Right hindlimb (tissue), 1 donor: Measurements from ENCODE around the gene NUBP1.
"Not testable (repeated sequence)": the region's sequence is repeated elsewhere in the genome, so short reads cannot be mapped to it uniquely, and the experiment has no call there.

Experiments
- DNase-seq: peaks from one replicate; pipeline ENCODE4 v3.0.0-alpha.2; 2018

The NUBP1 gene

DNA sequence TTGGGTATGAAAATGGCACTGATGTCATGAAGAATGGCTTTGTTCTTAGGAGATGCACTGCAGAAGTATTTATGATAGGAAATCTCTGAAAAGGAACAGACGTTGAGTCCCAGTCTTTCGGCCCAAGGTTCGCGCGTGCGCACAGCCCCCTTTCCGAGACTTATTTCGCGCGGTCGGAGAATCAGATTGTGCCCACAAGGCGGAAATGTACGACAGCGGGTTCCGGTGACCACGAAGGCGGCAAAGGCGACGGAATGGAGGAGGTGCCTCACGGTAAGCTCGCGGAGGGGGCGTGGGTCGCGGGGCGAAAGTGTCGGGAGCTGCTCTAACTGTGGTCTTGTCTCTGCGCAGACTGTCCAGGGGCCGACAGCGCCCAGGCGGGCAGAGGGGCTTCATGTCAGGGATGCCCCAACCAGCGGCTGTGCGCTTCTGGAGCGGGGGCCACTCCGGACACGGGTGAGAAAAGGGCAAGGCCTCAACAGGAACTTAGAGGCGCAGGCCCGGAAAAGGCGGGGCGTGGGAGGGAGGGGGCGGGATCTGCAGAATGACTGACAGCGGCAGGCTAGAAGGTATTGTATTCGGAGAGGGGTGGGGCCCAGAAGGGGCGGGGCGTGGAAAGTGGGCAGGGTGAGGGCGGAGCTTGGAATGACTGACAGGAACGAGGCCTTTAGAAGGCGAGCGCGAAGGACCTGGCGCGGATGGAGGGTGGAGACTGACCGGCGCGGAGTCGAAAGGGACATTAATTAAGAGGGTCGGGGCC lies at the start of gene NUBP1:
TSS of gene NUBP1 (plus strand) at position 233 of the 760 bp plus-strand sequence. CDS start at position 255, 22 bp downstream.
- DNase-seq = peak; percentile 100

DNA sequence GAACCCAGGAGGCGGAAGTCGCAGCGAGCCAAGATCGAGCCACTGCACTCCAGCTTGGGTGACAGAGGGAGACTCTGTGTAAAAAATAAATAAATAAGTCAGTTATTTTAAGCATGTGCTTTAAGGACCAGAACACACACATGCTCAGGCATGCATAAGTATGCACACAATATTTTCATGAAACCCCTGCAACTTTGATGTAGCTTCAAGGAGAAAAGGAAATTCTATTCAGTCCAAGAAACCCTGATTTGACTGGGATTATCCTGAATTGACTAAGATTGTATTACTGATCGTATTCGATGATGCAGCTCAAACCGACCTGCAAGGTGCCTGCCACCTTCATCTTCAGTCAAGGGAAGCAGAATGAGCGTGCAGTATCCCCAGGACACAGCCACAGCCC lies 49.8 kb upstream of the NUBP1 start:
- DNase-seq = no peak

DNA sequence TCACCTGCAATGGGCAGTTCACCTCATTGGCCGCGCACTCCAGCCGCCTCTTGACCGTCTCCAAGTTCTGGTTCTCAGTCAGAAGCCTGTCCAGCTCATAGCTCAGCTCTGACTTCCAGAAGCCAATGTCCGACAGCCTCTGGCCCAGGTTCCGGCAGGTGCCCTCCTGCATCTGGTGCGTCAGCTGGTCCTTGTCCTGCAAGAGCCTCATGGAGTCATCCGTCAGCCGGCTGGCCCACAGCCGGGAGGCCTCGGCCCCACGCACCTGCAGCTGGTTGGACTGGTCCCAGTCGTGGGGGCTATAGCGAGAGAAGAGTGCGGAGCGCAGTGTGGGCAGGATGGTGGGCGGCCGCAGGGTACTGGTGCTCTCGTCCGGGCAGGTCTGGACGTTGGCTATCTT lies 49.3 kb upstream of the NUBP1 start:
- DNase-seq = no peak

DNA sequence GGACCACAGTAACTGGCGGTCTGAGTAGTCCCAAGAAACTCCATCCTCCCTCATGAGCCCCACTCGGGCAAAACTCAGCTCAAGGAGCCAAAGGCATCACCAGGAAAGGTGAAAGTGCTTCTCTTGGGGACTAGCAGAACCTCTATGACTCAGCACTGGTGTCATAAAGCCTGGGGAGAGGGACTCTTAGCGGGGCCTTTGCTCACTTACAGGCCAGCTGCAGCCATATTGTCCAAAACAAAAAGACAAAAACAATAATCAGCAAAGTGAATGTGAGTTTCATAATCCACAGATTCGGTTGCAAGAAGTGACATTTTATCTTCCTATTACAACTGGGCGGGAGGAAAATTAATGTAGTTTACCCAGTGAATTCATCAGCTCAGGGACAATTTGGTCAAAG lies 48.8 kb upstream of the NUBP1 start, which contains the start of gene TEKT5:
TSS of gene TEKT5 (minus strand) at position 101 of the 400 bp plus-strand sequence. CDS start at position 44, 57 bp downstream.
- no peak for DNase-seq

DNA sequence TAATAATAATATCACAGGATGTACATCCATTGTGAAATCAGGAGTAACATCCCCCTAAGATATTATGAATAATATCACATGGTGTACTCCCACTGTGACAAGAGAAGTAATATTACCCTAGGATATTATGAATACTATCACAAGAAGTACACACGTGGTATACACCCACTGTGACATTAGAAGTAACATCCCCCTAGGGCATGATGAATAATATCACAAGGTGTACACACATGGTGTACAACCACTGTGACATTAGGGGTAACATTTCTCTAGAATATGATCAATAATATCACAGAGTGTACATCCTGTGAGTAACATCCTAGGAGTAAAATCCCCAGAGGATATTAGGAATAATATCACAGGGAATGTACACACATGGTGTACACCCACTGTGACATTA lies 43.9 kb upstream of the NUBP1 start:
- DNase-seq = no peak

DNA sequence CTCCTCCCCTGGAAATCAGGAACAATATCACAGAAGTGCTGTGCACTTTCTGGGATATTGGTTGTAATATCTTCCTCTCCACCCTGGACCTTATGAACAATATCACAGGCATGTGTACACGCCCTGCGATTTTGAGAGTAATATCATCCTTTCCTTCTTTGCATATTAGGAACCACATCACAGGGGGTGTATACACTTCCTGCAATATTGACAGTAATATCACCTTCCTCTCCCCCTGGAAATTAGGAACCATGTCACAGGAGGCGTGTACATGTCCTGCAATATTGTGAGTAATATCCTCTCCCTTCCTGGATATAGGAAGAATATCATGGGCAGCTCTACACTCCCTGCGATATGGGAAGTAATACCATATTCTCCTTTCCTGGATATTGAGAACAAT lies 34.7 kb upstream of the NUBP1 start:
- DNase-seq = no peak

DNA sequence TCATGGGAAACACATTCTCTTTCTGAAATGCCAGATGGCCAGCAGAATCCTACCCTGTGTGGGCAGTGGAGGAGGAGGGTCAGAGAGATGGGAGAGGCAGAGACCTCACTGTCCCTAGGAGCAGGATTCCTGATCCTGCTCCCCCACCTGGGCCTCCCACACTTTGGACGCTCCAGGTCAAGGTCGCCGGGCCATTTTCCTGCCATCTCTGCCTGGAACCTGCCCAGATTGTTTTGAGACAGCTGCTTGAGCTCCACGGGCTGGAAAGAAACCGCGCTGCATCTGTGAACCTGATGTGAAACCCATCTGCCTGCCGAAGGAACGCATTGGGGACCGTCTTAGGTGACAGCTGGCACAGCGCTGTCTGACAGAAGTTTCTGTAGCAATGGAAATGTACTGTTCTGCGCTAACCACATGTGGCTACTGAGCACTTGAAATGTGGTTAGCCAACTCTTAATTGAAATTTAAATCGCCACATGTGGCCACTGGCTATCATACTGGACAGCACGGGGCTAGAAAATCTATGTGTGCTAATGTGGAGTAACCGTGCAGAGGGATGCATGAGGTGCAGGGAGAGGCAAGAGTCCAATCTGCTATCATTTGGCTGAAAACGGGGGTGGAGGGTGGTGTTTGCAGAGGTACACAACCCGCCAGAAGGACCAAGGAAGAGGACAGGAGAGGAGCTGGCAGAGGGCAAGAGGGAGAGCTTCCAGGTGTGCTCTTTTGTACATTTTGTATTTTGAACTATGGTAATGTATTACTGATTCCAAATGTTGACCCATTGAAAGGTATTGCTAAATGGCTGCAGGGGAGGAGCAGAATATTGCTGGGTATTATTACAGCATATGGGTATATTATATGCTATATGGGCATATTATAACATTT lies 15.4 kb upstream of the NUBP1 start:
- no peak for DNase-seq

DNA sequence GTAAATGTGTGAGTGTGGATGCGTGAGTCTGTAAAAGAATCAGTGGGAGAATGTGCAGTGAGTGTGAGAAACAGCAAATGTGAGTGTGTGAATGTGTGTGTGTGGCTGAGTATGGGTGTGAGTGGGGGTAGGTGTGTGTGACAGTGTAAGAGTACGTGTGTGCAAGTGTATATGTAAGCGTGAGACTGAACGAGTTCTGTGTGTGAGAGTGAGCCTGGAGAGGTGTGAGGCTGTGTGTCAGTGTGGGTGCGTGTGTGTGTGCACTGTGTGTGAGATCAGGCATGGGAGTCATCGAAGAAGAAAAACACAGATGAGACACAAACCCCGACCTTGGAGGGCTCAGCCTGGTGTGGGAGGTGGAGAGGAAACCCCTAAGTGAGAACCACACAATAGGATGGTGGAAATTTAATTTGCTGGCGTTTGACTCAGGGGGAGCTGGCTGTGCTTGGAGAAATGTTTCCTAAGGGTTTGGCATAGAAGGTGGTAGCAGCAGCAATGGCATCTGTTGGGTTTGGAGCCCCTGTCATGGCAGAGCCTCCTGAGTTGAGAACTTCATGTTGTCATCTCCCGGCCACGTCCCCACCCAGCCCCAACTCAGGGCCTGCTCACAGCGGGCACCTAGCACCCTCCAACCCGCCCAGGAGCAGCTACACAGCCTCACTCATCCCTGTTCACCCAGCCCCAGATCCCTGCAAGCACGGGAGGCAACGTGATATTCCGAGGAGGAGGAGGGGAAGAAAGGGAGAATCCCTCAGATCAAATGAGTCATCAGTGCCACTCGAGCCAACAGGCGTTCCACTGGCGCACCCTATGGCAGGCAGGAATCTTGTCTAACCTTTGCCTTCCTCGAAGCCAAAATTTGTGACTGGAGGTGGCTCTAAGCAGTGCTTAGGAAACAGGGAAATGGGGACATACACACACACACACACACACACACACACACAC lies 14.3 kb upstream of the NUBP1 start:
- DNase-seq = no peak

DNA sequence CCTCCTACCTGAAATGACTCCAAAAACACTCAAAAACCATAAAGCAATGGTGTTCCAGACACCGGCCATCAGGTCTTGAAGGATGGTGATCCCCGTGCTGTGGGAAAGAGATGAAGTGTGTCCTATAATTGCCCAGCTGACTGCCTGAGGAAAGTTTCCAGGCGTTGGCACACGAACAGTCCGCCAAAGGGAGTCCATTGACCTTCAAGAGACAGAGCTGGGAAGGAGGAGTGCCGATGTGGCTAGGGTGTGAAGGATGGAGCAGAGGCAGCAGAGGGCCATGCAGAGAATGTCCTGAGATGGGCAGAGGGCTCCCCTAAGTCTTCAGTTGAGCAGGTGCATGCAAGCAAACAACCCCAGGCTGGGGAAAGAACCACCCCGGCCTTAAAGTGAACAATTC lies 11.9 kb upstream of the NUBP1 start:
- no peak for DNase-seq

DNA sequence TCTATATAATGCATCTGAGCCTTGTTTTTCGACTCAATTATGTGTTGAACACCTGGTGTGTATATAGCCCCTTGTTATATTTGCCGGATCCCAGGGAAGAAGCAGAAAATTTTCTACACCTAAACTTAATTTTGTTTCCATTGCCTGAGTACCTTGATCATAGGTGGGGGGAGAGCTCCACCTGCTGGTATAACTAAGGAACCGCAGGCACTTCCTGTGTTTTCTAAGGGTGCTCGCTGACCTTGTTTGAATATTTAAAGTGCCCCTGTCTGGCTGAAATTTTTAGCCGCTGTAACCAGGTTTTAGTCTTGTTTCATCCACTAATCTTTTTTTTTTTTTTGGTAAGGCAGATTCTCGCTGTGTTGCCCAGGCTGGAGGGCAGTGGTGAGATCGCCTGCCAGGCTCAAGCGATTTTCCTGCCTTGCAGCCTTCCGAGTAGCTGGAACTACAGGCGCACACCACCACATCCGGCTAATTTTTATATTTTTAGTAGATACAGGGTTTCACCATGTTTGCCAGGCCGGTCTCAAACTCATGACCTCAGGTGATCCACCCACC lies 6.5 kb upstream of the NUBP1 start:
- DNase-seq = peak; percentile 82

DNA sequence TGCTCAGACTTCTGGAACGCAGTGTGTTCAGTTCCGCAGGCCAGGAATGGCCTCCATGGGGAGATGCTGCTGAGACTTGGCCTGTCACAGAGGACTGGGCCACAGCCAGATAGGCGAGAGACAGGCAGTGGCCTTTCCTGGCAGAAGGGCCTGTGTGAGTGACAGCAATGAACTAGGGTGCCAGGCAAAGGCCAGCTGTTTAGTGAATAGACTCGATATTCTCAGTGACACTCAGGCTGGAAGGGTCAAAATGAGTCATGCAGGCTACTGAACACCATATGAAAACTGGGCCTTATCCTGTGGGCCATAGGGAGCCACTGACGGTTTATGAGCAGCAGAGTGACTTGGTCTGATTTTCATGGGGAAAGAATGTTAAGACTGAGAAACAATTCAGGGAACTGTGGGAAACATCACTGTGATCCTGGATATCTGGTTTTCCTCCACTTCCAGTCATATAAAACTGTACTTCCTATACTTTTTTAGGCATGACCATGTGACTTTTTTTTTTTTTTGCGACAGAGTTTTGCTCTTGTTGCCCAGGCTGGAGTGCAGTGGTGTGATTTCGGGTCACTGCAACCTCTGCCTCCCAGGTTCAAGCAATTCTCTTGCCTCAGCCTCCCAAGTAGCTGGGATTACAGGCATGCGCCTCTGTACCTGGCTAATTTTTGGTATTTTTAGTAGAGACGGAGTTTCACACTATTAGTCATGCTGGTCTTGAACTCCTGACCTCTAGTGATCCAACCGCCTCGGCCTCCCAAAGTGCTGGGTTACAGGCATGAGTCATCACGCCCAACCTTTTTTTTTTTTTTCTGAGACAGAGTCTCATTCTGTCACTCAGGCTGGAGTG lies 5.2 kb upstream of the NUBP1 start:
- no peak for DNase-seq

DNA sequence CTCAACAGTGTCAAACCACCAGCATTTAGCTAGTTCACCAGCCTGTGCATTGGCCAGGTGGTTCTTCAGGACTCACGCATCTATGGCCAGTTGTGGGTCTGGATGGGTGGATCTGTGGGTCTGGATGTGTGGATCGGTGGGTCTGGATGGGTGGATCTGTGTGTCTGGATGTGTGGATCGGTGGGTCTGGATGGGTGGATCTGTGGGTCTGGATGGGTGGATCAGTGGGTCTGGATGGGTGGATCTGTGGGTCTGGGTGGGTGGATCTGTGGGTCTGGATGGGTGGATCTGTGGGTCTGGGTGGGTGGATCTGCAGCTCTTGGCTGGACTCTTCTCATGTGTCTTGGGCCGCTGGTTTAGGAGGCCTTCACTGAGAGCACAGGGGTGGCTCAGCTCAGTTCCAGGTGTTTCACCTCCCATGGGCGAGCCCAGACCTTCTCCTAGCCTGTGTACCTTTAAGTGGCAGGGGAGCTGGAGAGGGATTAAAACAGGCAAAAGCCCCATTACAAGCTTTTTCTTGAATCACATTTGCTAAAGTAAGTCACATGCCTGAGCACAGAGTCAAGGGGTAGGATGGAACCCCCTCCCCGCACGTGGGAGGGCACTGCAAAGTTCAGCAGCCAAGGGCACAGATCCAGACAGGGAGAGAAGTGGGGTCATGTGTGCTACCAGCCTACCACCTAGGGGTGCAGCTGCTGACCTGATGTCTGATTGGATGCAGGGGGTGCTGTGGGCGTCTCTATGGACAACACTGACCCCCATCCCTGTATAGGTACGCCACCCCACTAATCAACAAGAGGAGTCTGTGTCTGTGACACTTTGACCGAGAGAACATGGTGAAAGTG lies 3.4 kb upstream of the NUBP1 start:
- DNase-seq = no peak

DNA sequence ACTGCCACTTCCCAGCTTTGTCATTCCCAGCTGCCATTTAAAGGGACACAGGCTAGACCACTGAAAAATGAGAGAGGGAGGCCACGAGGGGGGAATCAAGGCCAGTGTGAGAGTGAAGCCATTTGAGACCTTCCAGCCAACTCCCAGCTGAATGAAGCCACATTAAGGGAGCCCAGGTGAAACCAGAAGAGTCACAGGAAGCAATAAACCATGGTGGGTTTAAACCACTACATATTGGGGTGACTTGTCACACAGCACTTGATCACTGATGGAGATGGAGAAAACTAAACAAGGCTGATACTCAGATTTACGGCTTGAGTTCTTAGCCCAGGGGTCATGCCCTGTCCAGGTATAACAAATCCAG lies 2.8 kb upstream of the NUBP1 start:
- no peak for DNase-seq

DNA sequence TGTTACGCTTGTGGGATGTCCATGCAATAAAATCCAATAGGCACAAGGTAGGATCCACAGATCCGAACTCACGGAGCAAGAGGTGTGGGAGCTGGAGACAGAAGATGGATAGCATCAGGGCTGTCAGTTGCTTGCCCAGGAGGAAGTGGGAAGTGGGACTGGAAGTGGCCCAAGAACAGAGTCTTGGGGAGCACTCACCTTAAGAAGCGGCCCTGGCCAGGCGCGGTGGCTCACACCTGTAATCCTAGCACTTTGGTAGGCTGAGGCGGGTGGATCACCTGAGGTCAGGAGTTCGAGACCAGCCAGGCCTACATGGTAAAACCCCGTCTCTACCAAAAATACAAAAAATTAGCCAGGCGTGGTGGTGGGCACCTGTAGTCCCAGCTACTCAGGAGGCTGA lies 2.4 kb upstream of the NUBP1 start:
- DNase-seq = not testable (repeated sequence)

DNA sequence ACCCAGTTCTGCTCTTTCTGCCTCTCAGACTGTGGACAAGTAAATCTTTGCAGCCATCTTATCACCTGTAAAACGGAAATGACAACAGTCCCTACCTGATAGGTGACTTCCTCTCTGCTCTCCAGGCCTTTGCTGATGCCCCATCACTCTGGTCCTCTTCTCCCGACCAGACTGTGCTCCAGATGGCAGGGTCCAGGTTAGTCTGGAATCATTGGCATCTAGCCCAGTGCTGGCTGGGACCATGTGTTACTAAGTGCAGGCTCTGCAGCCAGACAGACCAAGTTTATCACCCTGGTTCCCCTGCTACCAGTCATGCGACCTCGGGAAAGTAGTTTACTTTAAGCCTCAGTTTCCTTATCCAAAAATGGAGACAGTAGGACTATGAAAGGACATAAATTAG lies 1.8 kb upstream of the NUBP1 start:
- DNase-seq = no peak

DNA sequence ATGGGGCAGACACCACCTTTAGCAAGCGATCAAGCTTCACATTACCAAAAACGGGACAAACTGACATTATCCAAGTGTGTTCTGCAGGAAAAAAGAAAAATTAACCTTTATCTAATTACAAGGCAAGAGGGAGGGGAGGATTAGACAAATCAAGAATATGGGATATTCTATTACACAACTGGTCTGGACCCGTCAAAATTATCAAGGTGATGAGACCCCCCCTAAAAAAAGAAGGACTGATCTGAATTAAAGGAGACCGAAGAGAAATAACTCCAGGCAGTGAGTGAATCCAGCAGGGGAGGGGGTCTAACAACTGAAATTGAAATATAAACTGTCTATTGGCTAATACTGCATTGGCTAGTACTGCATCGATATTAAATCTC lies 424 bp upstream of the NUBP1 start:
- no peak for DNase-seq

DNA sequence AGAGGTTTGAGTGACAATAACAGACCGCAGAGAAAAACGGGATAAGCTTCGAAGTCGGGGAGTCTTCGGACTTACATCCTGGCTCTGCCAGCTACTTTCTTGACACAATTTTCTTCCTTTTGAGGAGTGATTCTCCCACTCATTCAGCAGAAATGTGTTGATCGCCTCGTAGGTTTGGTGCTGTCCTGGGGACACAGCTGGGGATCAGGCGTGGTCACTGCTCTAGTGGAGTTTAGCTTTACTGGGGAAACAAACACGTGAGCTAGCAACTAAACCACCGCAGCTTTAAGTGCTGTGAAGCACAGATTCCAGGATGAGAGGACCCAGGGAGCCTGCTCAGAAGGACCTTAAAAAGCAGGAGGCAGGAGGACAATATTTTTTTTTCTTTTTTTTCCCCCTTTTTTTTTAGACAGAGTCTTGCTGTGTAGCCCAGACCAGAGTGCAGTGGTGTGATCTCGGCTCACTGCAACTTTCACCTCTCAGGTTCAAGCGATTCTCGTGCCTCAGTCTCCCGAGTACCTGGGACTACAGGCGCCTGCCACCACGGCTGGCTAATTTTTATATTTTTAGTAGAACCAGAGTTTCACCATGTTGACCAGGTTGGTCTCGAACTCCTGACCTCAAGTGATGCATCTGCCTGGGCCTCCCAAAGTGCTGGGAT lies 858 bp downstream of the NUBP1 start:
- DNase-seq = no peak

DNA sequence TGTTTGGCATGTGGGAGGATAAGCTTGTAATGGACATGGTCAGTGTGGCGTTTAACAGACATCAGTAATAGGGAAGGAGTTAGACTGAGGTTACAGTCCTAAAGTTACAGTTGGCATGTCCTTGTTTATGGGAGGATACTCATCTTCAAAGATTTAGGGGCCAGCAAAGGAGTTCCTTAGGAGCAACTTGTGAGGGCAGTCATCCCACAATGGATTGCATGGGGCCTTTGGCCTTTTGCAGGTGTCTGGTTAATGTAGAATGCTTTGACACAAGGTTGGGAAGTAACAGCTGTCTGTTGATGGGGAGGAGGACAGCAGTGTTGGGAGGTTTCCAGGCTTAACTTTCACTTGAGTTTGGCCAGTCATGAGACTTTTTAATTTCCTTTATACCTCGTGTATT lies 2.2 kb downstream of the NUBP1 start:
- no peak for DNase-seq

DNA sequence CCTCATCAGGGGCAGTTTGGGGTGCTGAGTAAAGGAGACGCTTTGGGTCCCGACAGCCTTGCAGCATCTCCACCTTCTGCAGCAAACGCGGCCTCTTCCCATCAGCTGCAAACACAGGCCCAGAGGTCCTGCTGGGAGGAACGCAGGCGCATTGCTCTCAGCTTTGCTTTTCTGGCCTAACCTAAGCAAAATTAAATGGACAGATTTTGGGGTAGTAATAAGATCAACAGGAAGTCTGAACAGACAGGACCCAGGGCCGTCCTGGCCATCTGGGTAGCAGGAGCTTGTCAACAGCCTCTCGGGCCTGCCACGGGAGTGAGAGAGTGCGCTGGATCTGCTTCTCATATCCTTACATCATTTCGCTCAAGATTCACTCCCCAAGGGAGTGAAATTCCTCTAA lies 7.2 kb downstream of the NUBP1 start:
- no peak for DNase-seq

DNA sequence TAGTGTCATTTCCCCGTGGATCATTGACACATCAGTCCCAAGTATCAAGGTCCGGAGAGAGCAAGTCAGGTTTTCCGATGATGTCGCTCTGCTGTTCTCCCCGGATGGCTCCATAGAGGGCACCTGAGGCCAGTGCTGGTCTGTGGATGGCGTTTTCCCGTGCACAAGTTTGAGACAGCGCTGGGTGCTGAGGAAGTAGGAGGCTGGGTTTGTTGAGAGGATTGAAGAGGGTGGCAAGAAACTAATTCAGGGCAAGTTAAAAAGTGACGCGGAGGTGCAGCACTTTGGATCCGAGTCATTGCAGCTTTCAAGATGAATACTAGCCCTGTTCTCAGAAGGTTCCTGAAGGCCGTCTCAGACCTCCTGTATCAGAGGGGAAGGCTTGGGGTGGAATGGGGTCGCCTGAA lies 7.7 kb downstream of the NUBP1 start:
- no peak for DNase-seq
